ENCODE results near the gene COX6A1. TPM values are rescaled to one million over a fixed set of nuclear protein-coding genes. Genes with fewer than 3 reads are reported as not detected.

COX6A1 gene
- total and polyA plus RNA-seq, 2 of the 13 experiments (the other 11 are each of a cell fraction or from before 2014, with no cell fraction given): 542 to 673 TPM

- TF ChIP-seq TBP (CRISPR knock-in tag; IDR thresholded peaks at IDR 0.05) (no peak), RFXAP (CRISPR knock-in tag; IDR thresholded peaks at IDR 0.05; ENCODE audit: borderline replicate concordance) (peak; percentile 68; the same call in 1 of the 2 replicates), ZNF550 (CRISPR knock-in tag; IDR thresholded peaks at IDR 0.05; ENCODE audit: borderline replicate concordance) (no peak), KLF6 (CRISPR knock-in tag; IDR thresholded peaks at IDR 0.05) (no peak), ZBTB7B (CRISPR knock-in tag; IDR thresholded peaks at IDR 0.05) (no peak), FUBP1 (CRISPR knock-in tag; IDR thresholded peaks at IDR 0.05; ENCODE audit: borderline replicate concordance) (no peak), DNMT1 (CRISPR knock-in tag; IDR thresholded peaks at IDR 0.05) (no peak), ZKSCAN8 (CRISPR knock-in tag; IDR thresholded peaks at IDR 0.05; ENCODE audit: borderline replicate concordance) (no peak), AKNA (CRISPR knock-in tag; IDR thresholded peaks at IDR 0.05; ENCODE audit: borderline replicate concordance) (no peak), ONECUT2 (CRISPR knock-in tag; IDR thresholded peaks at IDR 0.05) (no peak), ZBTB46 (CRISPR knock-in tag; IDR thresholded peaks at IDR 0.05; ENCODE audit: borderline replicate concordance) (no peak), CENPT (CRISPR knock-in tag; IDR thresholded peaks at IDR 0.05; ENCODE audit: low read depth) (no peak), ZNF597 (CRISPR knock-in tag; IDR thresholded peaks at IDR 0.05) (0 out of 2 replicates have a peak, but pooled peaks have one; percentile 62), REST (IDR thresholded peaks at IDR 0.05; ENCODE audit: borderline replicate concordance in 1 of 2, low read depth in 1 of 2, low read length in 2 of 2) (no peak)
Measured at GRCh38 chr12:120437735-120438494, at the start of gene COX6A1 (continued).

All from HepG2 (cell line).